ENCODE results near the gene CHST2. TPM values are rescaled to one million over a fixed set of nuclear protein-coding genes. Genes with fewer than 3 reads are reported as not detected.

CHST2 gene
- polyA plus RNA-seq, 1 experiment: 0.38 TPM

- no peak for DNase-seq (ENCODE audit: low read depth)
- Histone ChIP-seq H3K4me3 (ENCODE audit: low read depth, low read length) (no peak overlapping the region), H3K36me3 (ENCODE audit: control insufficient read depth, insufficient read depth, low read length) (no peaks in the 10 kb centered on the region), H3K27me3 (ENCODE audit: control insufficient read depth, insufficient read depth, low read length) (no peaks in the 10 kb centered on the region)
- POLR2A ChIA-PET: no interaction called here
- no peak for TF ChIP-seq CTCF (IDR thresholded peaks at IDR 0.05; ENCODE audit: insufficient read depth, low read depth, low read length)
- CTCF ChIA-PET: interaction anchor here (1.2 to 1.8 kb wide), 2 partner anchors 10 to 16 kb away, joined by 3 to 8 read pairs; no protein-coding TSS in a partner anchor
Measured at GRCh38 chr3:143166376-143166775, 46.8 kb downstream of the CHST2 start.

- Histone ChIP-seq H3K27me3 (ENCODE audit: control insufficient read depth, insufficient read depth, low read length) (no peaks in the 10 kb centered on the region), H3K36me3 (ENCODE audit: control insufficient read depth, insufficient read depth, low read length) (no peaks in the 10 kb centered on the region), H3K4me3 (ENCODE audit: low read depth, low read length) (no peak overlapping the region)
- DNase-seq (ENCODE audit: low read depth): no peak
- TF ChIP-seq CTCF (IDR thresholded peaks at IDR 0.05; ENCODE audit: insufficient read depth, low read depth, low read length): no peak
- CTCF ChIA-PET: interaction anchor here (1.0 to 1.5 kb wide), 3 partner anchors 11 to 29 kb away, joined by 3 read pairs; no protein-coding TSS in a partner anchor
- POLR2A ChIA-PET: no interaction called here
Measured at GRCh38 chr3:143167969-143168854, 48.6 kb downstream of the CHST2 start.

GRCh38 chr3:143168855-143169192 lies 49.3 kb downstream of the CHST2 start:
- no peak for TF ChIP-seq CTCF (IDR thresholded peaks at IDR 0.05; ENCODE audit: insufficient read depth, low read depth, low read length)

GRCh38 chr3:143170074-143170473 lies 50.5 kb downstream of the CHST2 start:
- Histone ChIP-seq H3K27me3 (ENCODE audit: control insufficient read depth, insufficient read depth, low read length) (no peaks in the 10 kb centered on the region), H3K4me3 (ENCODE audit: low read depth, low read length) (no peak overlapping the region), H3K36me3 (ENCODE audit: control insufficient read depth, insufficient read depth, low read length) (no peaks in the 10 kb centered on the region)
- no peak for DNase-seq (ENCODE audit: low read depth)
- TF ChIP-seq CTCF (IDR thresholded peaks at IDR 0.05; ENCODE audit: insufficient read depth, low read depth, low read length): no peak
- CTCF ChIA-PET: interaction anchor here (1.5 kb wide), 1 partner anchor 24 kb away, joined by 3 read pairs; no protein-coding TSS in a partner anchor
- POLR2A ChIA-PET: no interaction called here

More at GRCh38 chr3:143168855-143169192, 49.3 kb downstream of the CHST2 start:
- Histone ChIP-seq H3K36me3 (ENCODE audit: control insufficient read depth, insufficient read depth, low read length) (no peaks in the 10 kb centered on the region), H3K27me3 (ENCODE audit: control insufficient read depth, insufficient read depth, low read length) (no peaks in the 10 kb centered on the region), H3K4me3 (ENCODE audit: low read depth, low read length) (no peak overlapping the region)
- no peak for DNase-seq (ENCODE audit: low read depth)
- ChIA-PET POLR2A (no interaction called here), CTCF (interaction anchor here (1.0 to 1.5 kb wide), 3 partner anchors 11 to 30 kb away, joined by 3 read pairs; no protein-coding TSS in a partner anchor)

- Histone ChIP-seq H3K36me3 (ENCODE audit: control insufficient read depth, insufficient read depth, low read length) (no peaks in the 10 kb centered on the region), H3K4me3 (ENCODE audit: low read depth, low read length) (no peak overlapping the region), H3K27me3 (ENCODE audit: control insufficient read depth, insufficient read depth, low read length) (no peaks in the 10 kb centered on the region)
- ChIA-PET POLR2A (no interaction called here), CTCF (no interaction called here)
- TF ChIP-seq CTCF (IDR thresholded peaks at IDR 0.05; ENCODE audit: insufficient read depth, low read depth, low read length): no peak
- DNase-seq (ENCODE audit: low read depth): no peak
Measured at GRCh38 chr3:143170676-143171075, 51.1 kb downstream of the CHST2 start.

All from BJ (cell line).